GM23338 (cell line): Measurements from ENCODE around the gene SLC6A11.

Experiments used
- CREB1 ChIP-seq: fragments of 250-450 bp; sonication (Bioruptor Pico); IDR thresholded peaks from 2 replicates; pipeline ENCODE4 v1.5.0; 2020; ENCODE audit warnings: low read depth, mild to moderate bottlenecking, moderate library complexity
- EZH2 ChIP-seq: fragments of 200-600 bp; sonication (generic); IDR thresholded peaks from one replicate; pipeline ENCODE4 v1.8.0; 2017; ENCODE audit warnings: antibody characterized with exemption, mild to moderate bottlenecking, low read depth; ENCODE audit not compliant: unreplicated experiment
- EZH2phosphoT487 ChIP-seq: fragments of 200-600 bp; sonication (generic); IDR thresholded peaks from one replicate; pipeline ENCODE4 v1.8.1; 2018; ENCODE audit warnings: antibody characterized with exemption; ENCODE audit not compliant: unreplicated experiment
- JUNB ChIP-seq: IDR thresholded peaks from one replicate; pipeline ENCODE4 v1.6.1; 2016; ENCODE audit warnings: antibody characterized with exemption; ENCODE audit not compliant: unreplicated experiment
- NANOG ChIP-seq: IDR thresholded peaks from 2 replicates; pipeline ENCODE4 v1.6.1; 2016; ENCODE audit warnings: antibody characterized with exemption, borderline replicate concordance
- POLR2AphosphoS5 ChIP-seq: IDR thresholded peaks from 2 replicates; pipeline ENCODE4 v1.6.1; 2016; ENCODE audit warnings: antibody characterized with exemption, low read depth
- STAT1 ChIP-seq: IDR thresholded peaks from one replicate; pipeline ENCODE4 v1.6.1; 2016; ENCODE audit warnings: antibody characterized with exemption; ENCODE audit not compliant: unreplicated experiment
- ZNF114 ChIP-seq: fragments of 250-450 bp; sonication (Bioruptor Pico); IDR thresholded peaks from 2 replicates; pipeline ENCODE4 v1.5.0; 2020; ENCODE audit warnings: mild to moderate bottlenecking, moderate library complexity
- TF ChIP-seq, protein P1 (sequence below), 2 experiments: fragments of 200-600 bp in 1 of 2; sonication (generic) in 1 of 2; conservative IDR thresholded peaks; 2 replicates each; pipeline versions ENCODE4 v1.5.1 to v1.6.1; 2016 to 2017; ENCODE audit warnings: antibody characterized with exemption in 2 of 2, low read depth in 2 of 2, mild to moderate bottlenecking in 2 of 2, moderate library complexity in 1 of 2
- TF ChIP-seq, protein P2 (sequence below): IDR thresholded peaks from 2 replicates; pipeline ENCODE4 v1.6.1; 2016; ENCODE audit warnings: antibody characterized with exemption
- TF ChIP-seq, protein P3 (sequence below): IDR thresholded peaks from one replicate; pipeline ENCODE4 v1.6.1; 2018; ENCODE audit warnings: antibody characterized with exemption; ENCODE audit not compliant: unreplicated experiment

DNA sequence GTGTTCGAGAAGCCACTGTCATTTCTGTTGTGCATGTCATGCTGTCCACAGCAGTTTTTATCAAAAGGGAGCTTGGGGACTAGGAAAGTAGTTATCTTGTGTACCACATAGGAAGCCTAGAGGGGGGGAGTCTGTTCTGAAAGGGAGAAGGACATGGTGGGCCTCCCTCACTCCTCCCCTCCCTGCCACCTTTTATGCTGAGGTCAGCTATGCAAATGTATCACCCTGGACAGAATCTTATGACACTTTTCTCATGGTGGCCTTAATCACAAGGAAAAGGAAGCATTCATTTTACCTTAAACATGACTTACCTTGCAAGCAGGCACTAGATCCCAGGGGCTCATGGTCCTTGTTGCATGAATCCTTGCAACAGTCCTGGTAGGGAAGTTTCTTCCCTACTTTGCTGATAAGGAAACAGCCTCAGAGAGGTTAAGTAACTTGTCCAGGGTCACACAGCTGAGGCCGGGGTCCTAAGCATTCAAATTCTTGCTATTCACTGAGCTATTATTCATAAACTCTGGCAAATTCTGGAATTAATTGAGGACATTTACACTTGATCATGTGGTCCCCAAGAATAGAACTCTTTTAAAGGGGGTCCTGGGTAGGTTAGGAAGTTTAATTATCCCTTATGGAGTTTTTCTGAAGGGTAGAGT lies 95.4 kb downstream of the SLC6A11 start:
- TF ChIP-seq, protein P1, sequence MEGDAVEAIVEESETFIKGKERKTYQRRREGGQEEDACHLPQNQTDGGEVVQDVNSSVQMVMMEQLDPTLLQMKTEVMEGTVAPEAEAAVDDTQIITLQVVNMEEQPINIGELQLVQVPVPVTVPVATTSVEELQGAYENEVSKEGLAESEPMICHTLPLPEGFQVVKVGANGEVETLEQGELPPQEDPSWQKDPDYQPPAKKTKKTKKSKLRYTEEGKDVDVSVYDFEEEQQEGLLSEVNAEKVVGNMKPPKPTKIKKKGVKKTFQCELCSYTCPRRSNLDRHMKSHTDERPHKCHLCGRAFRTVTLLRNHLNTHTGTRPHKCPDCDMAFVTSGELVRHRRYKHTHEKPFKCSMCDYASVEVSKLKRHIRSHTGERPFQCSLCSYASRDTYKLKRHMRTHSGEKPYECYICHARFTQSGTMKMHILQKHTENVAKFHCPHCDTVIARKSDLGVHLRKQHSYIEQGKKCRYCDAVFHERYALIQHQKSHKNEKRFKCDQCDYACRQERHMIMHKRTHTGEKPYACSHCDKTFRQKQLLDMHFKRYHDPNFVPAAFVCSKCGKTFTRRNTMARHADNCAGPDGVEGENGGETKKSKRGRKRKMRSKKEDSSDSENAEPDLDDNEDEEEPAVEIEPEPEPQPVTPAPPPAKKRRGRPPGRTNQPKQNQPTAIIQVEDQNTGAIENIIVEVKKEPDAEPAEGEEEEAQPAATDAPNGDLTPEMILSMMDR (conservative IDR thresholded peaks at IDR 0.05; ENCODE audit: low read depth in 2 of 2): no peak
- TF ChIP-seq EZH2 (no peak), STAT1 (no peak), EZH2phosphoT487 (no peak), JUNB (no peak), POLR2AphosphoS5 (no peak), ZNF114 (CRISPR knock-in tag) (no peak), NANOG (no peak), CREB1 (CRISPR knock-in tag) (no peak)
- TF ChIP-seq, protein P2, sequence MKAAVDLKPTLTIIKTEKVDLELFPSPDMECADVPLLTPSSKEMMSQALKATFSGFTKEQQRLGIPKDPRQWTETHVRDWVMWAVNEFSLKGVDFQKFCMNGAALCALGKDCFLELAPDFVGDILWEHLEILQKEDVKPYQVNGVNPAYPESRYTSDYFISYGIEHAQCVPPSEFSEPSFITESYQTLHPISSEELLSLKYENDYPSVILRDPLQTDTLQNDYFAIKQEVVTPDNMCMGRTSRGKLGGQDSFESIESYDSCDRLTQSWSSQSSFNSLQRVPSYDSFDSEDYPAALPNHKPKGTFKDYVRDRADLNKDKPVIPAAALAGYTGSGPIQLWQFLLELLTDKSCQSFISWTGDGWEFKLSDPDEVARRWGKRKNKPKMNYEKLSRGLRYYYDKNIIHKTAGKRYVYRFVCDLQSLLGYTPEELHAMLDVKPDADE: no peak
- TF ChIP-seq, protein P3, sequence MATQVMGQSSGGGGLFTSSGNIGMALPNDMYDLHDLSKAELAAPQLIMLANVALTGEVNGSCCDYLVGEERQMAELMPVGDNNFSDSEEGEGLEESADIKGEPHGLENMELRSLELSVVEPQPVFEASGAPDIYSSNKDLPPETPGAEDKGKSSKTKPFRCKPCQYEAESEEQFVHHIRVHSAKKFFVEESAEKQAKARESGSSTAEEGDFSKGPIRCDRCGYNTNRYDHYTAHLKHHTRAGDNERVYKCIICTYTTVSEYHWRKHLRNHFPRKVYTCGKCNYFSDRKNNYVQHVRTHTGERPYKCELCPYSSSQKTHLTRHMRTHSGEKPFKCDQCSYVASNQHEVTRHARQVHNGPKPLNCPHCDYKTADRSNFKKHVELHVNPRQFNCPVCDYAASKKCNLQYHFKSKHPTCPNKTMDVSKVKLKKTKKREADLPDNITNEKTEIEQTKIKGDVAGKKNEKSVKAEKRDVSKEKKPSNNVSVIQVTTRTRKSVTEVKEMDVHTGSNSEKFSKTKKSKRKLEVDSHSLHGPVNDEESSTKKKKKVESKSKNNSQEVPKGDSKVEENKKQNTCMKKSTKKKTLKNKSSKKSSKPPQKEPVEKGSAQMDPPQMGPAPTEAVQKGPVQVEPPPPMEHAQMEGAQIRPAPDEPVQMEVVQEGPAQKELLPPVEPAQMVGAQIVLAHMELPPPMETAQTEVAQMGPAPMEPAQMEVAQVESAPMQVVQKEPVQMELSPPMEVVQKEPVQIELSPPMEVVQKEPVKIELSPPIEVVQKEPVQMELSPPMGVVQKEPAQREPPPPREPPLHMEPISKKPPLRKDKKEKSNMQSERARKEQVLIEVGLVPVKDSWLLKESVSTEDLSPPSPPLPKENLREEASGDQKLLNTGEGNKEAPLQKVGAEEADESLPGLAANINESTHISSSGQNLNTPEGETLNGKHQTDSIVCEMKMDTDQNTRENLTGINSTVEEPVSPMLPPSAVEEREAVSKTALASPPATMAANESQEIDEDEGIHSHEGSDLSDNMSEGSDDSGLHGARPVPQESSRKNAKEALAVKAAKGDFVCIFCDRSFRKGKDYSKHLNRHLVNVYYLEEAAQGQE: no peak
